ENCODE data around the gene RPS3. TPM values are rescaled to one million over a fixed set of nuclear protein-coding genes. Genes with fewer than 3 reads are reported as not detected.

Gene RPS3
- total and polyA plus RNA-seq, 9 of the 15 experiments (the other 6 are each of a cell fraction or from before 2014, with no cell fraction given) = 2,700 to 5,771 (median 3,679) TPM

GRCh38 chr11:75428989-75429640 lies 29.8 kb downstream of the RPS3 start:
- BruUV-seq (replicated peaks) = no TSS peak
- ATAC-seq = no peak
- WGBS (ENCODE audit: insufficient coverage, low coverage, missing lambda C conversion rate) = 61% methylated on average over 16 of the region's 16 CpGs
- ChIA-PET POLR2A (no interaction called here), CTCF (ENCODE audit: low intra/inter-chr PET ratio) (no interaction called here)
- Histone ChIP-seq H3K79me2 (ENCODE audit: control insufficient read depth, insufficient read depth, low read length) (no peaks in the 10 kb centered on the region), H3K27ac (ENCODE audit: extremely low read depth, low read depth, low read length) (no peak overlapping the region), H3K4me1 (replicated peaks in 1 of 2; ENCODE audit: control insufficient read depth in 2 of 2, insufficient read depth in 2 of 2, low read length in 2 of 2) (peaks cover 0 to 16% of the 10 kb centered on the region in 2 experiments; a peak in 4 of 5 replicates), H3K4me3 (no peak overlapping the region), H3K9me1 (ENCODE audit: control insufficient read depth, insufficient read depth, low read length) (no peaks in the 10 kb centered on the region), H3K27me3 (ENCODE audit: control insufficient read depth in 2 of 2, insufficient read depth in 2 of 2, low read length in 2 of 2) (peaks cover 4 to 22% of the 10 kb centered on the region in 2 experiments; a peak in 4 of 5 replicates), H3K4me2 (ENCODE audit: insufficient read depth, low read length) (no peak overlapping the region), H2AFZ (ENCODE audit: low read depth, low read length) (no peak overlapping the region), H3K36me3 (ENCODE audit: control insufficient read depth, insufficient read depth, low read length) (no peaks in the 10 kb centered on the region), H4K20me1 (replicated peaks; ENCODE audit: control insufficient read depth, insufficient read depth, low read length) (no peaks in the 10 kb centered on the region; the same call in 1 of the 2 replicates), H3K9ac (ENCODE audit: insufficient read depth in 1 of 2, low read depth in 2 of 2, low read length in 2 of 2) (no peak overlapping the region), H3K9me3 (replicated peaks; ENCODE audit: control insufficient read depth, insufficient read depth, low read depth, low read length) (no peaks in the 10 kb centered on the region)
- DNase-seq (ENCODE audit: extremely low read depth in 1 of 4, low spot score in 3 of 4) = no peak
- in situ Hi-C loops (cut with MboI) = loop anchor here (25.0 kb wide), 1 partner anchor 433 kb away; no protein-coding TSS in a partner anchor
- intact Hi-C loops (cut with micrococcal nuclease) = no loop called here
- no peak for FAIRE-seq
- TF ChIP-seq DACH1 (IDR thresholded peaks at IDR 0.05; ENCODE audit: partially characterized antibody) (no peak), ERF (CRISPR knock-in tag; IDR thresholded peaks at IDR 0.05) (no peak), HIVEP1 (CRISPR knock-in tag; IDR thresholded peaks at IDR 0.05) (no peak), L3MBTL2 (IDR thresholded peaks at IDR 0.05) (no peak), CBFA2T3 (IDR thresholded peaks at IDR 0.05) (no peak), LCOR (CRISPR knock-in tag; IDR thresholded peaks at IDR 0.05) (no peak), TFAP4 (CRISPR knock-in tag; IDR thresholded peaks at IDR 0.05; ENCODE audit: borderline replicate concordance) (no peak), TCF7 (IDR thresholded peaks at IDR 0.05; ENCODE audit: borderline replicate concordance) (no peak), ZNF407 (IDR thresholded peaks at IDR 0.05; ENCODE audit: low read depth) (no peak), ZMIZ1 (IDR thresholded peaks at IDR 0.05; ENCODE audit: low read depth in 2 of 2, low read length in 2 of 2) (no peak)

Measured in K562 (cell line).